ENCODE data around the gene FBXL4. TPM values are rescaled to one million over a fixed set of nuclear protein-coding genes. Genes with fewer than 3 reads are reported as not detected.

Gene FBXL4
- total and polyA plus RNA-seq, 8 donors = 2.6 to 16.9 (median 11.1) TPM

DNA sequence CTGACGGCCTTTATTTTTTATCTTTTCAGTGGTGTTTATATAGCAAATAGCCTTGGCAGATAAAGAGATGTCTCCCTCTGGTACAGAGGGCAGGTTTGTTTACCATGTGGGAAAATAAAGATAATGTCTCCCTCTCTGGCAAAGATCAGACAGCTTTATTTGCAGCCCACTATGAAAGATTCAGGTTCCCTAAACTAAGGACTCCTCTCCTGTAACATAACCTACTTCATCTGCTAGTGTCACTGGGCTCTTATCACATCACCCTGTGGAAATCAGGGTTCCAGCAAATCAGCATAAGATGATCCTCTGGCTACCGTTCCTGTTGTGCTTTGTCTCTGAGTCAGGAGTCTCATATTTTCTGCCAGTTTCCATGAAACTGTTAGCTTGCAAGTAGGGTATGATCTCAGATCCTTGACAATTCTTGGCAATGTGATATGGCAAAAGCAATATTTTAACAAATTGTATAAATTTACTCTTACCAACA is 3.1 kb downstream of the FBXL4 start:
- Histone ChIP-seq H3K27me3 (no peaks in the 10 kb centered on the region), H3K36me3 (no peaks in the 10 kb centered on the region), H3K4me1 (peaks cover 0 to 34% (median 20%) of the 10 kb centered on the region in 3 donors), H3K4me3 (no peak overlapping the region), H3K27ac (no peak overlapping the region), H3K9me3 (no peaks in the 10 kb centered on the region)
- DNase-seq = no peak
- TF ChIP-seq, protein P1, sequence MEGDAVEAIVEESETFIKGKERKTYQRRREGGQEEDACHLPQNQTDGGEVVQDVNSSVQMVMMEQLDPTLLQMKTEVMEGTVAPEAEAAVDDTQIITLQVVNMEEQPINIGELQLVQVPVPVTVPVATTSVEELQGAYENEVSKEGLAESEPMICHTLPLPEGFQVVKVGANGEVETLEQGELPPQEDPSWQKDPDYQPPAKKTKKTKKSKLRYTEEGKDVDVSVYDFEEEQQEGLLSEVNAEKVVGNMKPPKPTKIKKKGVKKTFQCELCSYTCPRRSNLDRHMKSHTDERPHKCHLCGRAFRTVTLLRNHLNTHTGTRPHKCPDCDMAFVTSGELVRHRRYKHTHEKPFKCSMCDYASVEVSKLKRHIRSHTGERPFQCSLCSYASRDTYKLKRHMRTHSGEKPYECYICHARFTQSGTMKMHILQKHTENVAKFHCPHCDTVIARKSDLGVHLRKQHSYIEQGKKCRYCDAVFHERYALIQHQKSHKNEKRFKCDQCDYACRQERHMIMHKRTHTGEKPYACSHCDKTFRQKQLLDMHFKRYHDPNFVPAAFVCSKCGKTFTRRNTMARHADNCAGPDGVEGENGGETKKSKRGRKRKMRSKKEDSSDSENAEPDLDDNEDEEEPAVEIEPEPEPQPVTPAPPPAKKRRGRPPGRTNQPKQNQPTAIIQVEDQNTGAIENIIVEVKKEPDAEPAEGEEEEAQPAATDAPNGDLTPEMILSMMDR (IDR thresholded peaks at IDR 0.05) = no peak
- no peak for ATAC-seq
- WGBS, 2 donors = 20 to 21% methylated on average over 2 of the region's 2 CpGs
- FAIRE-seq = no peak
- intact Hi-C loops (cut with DNase I) = no loop called here

DNA sequence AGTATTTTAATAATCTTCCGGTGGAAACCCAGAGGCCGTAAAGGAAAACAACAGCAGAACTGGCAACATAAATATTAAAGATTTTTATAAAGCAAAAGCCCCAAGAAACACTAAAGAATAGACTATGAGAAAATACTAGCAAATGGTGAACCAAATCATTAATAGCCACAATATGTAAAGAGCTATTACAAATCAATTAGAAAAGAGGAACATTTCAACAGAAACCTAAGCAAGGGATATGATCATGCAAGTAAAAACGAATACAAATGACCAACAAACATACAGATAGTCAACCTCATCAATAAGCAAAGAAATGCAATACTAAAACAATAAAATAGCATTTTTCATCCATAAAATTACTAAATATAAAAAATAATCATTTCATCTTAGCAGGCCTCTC is 3.6 kb downstream of the FBXL4 start:
- no peak for FAIRE-seq
- no peak for DNase-seq
- TF ChIP-seq, protein P1 (IDR thresholded peaks at IDR 0.05) = no peak
- ATAC-seq = no peak
- no peak overlapping the region for H3K4me3 ChIP-seq
- H3K9me3 ChIP-seq = no peaks in the 10 kb centered on the region
- intact Hi-C loops (cut with DNase I) = no loop called here
- H3K27ac ChIP-seq = no peak overlapping the region
- peaks cover 0 to 34% (median 20%) of the 10 kb centered on the region in 3 donors for H3K4me1 ChIP-seq
- 47 to 78% methylated on average over 3 of the region's 3 CpGs for WGBS, 2 donors
- no peaks in the 10 kb centered on the region for H3K27me3 ChIP-seq
- H3K36me3 ChIP-seq = no peaks in the 10 kb centered on the region

DNA sequence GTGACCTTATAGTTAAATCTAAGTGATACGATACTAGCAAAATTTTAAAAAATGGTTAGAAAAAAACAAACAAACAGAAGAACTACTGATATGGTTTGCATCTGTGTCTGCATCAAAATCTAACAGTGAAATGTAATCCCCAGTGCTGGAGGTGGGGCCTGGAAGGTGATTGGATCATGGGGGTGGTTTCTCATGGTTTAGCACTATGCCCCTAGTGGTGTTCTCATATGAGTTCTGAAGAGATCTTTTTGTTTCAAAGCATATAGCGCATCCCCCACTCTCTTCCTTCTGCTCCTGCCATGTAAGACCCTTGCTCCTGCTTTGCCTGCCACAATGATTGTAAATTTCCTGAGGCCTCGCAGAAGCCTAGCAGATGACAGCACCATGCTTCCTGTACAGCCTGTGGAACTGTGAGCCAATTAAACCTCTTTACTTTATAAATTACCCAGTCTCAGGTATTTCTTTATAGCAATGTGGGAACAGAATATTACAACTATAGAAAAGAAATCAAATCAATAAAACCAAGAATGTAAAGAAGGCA is 5.4 kb downstream of the FBXL4 start:
- H3K27ac ChIP-seq = no peak overlapping the region
- FAIRE-seq (no peak), ATAC-seq (no peak), DNase-seq (no peak)
- H3K9me3 ChIP-seq = no peaks in the 10 kb centered on the region
- intact Hi-C loops (cut with DNase I) = no loop called here
- H3K4me3 ChIP-seq = no peak overlapping the region
- H3K36me3 ChIP-seq = no peaks in the 10 kb centered on the region
- TF ChIP-seq, protein P1 (IDR thresholded peaks at IDR 0.05) = no peak
- 95 to 98% methylated on average over 3 of the region's 3 CpGs for WGBS, 2 donors
- H3K27me3 ChIP-seq = no peaks in the 10 kb centered on the region
- peaks cover 0 to 34% (median 20%) of the 10 kb centered on the region in 3 donors for H3K4me1 ChIP-seq

DNA sequence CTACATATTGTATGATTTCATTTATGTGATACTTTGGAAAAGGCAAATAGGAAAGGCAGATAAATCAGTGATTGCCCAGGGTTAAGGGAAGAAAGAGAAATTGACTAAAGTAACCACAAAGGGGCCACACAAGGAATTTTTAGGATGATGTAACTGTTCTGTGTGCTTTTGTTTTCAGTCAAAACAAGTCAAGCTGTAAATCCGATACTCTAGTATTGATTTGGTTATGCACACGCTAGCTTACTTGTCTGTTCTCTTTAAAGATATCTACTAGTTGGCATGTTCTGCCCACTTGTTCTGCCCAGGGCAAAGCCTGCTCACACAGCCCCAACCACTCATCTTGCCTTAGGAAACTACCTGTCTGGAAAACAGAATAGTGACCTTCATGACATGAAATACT is 6.4 kb downstream of the FBXL4 start:
- intact Hi-C loops (cut with DNase I) = no loop called here
- TF ChIP-seq, protein P1 (IDR thresholded peaks at IDR 0.05) = no peak
- Histone ChIP-seq H3K9me3 (no peaks in the 10 kb centered on the region), H3K4me3 (no peak overlapping the region), H3K27ac (no peak overlapping the region), H3K4me1 (peaks cover 0 to 30% (median 20%) of the 10 kb centered on the region in 3 donors), H3K27me3 (no peaks in the 10 kb centered on the region), H3K36me3 (no peaks in the 10 kb centered on the region)
- no peak for DNase-seq
- ATAC-seq = peak in 2 of 4 donors; percentile 27 to 29
- no peak for FAIRE-seq
- WGBS, 2 donors = 17 to 31% methylated on average over 2 of the region's 2 CpGs

DNA sequence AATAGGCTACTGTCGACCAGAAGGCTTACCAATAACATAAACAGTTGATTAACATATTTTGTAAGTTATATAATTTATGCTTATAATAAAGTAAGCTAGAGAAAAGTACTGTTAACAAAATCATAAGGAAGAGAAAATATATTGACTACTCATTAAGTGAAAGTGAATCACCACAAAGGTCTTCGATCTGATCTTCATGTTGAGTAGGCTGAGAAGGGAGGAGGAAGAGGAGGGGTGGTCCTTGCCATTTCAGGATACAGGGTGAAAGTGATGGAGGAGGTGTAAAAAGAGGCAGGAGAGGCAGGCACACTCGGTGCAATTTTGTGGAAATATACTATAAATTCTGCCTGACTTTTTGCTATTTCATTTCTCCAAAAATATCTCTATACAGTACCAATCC is 10.4 kb downstream of the FBXL4 start:
- DNase-seq (no peak), FAIRE-seq (no peak), ATAC-seq (no peak)
- Histone ChIP-seq H3K4me1 (peaks cover 0 to 9% (median 0%) of the 10 kb centered on the region in 3 donors), H3K9me3 (no peaks in the 10 kb centered on the region), H3K36me3 (no peaks in the 10 kb centered on the region), H3K27ac (no peak overlapping the region), H3K4me3 (no peak overlapping the region), H3K27me3 (no peaks in the 10 kb centered on the region)
- 96 to 99% methylated on average over 3 of the region's 3 CpGs for WGBS, 2 donors
- TF ChIP-seq, protein P1 (IDR thresholded peaks at IDR 0.05) = no peak
- intact Hi-C loops (cut with DNase I) = no loop called here
